ENCODE data around the gene GRAMD1A.

GRCh38 chr19:35002037-35002535 is 2.0 kb downstream of the GRAMD1A start:
- TF ChIP-seq CTCF (IDR thresholded peaks at IDR 0.05) (no peak), POLR2A (IDR thresholded peaks at IDR 0.05) (no peak)

All from esophagus squamous epithelium (tissue), 4 donors.